GM12892 (cell line): Measurements from ENCODE around the gene RGS10. TPM values are rescaled to one million over a fixed set of nuclear protein-coding genes. Genes with fewer than 3 reads are reported as not detected.
"Not testable (repeated sequence)": the region's sequence is repeated elsewhere in the genome, so short reads cannot be mapped to it uniquely, and the experiment has no call there.

ENCODE experiments used
- DNase-seq: peaks from one replicate; pipeline ENCODE4 v3.0.0; 2011; ENCODE audit not compliant: insufficient read length
- FAIRE-seq: peaks from 2 replicates; lab custom pipeline; 2011; peaks lifted over from hg19 to GRCh38; lab: Jason Lieb, UNC
- POLR2A ChIP-seq: IDR thresholded peaks from 2 replicates; pipeline ENCODE4 v1.6.1; 2011; ENCODE audit warnings: low read depth, low read length, control low read depth
- POLR2AphosphoS5 ChIP-seq: IDR thresholded peaks from 2 replicates; pipeline ENCODE4 v1.6.1; 2011; ENCODE audit warnings: low read depth, low read length, control low read depth
- TAF1 ChIP-seq: IDR thresholded peaks from 2 replicates; pipeline ENCODE4 v1.6.1; 2011; ENCODE audit warnings: low read depth, mild to moderate bottlenecking, control low read depth, low read length, borderline replicate concordance
- polyA plus RNA-seq: library from polyadenylated mRNA; unstranded; fragments of >200 nt; gene quantifications from one replicate; pipeline ENCODE4 v1.2.1, GENCODE V29; 2012; ENCODE audit warnings: missing spikeins, inconsistent platforms; ENCODE audit not compliant: missing spikeins

Gene RGS10, protein sequence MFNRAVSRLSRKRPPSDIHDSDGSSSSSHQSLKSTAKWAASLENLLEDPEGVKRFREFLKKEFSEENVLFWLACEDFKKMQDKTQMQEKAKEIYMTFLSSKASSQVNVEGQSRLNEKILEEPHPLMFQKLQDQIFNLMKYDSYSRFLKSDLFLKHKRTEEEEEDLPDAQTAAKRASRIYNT
- 313 TPM for polyA plus RNA-seq

- peak; percentile 75 for TF ChIP-seq POLR2A
- TF ChIP-seq TAF1, result no peak
- TF ChIP-seq POLR2AphosphoS5, result no peak; the same call in 1 of the 2 replicates
- FAIRE-seq (peak; percentile 90), DNase-seq (peak; percentile 77)
These were observed at the start of gene RGS10 for GRCh38 chr10:119542357-119542987. TSS of gene RGS10 (minus strand) at chr10:119542719. CDS start at chr10:119542638, 81 bp downstream.

DNA sequence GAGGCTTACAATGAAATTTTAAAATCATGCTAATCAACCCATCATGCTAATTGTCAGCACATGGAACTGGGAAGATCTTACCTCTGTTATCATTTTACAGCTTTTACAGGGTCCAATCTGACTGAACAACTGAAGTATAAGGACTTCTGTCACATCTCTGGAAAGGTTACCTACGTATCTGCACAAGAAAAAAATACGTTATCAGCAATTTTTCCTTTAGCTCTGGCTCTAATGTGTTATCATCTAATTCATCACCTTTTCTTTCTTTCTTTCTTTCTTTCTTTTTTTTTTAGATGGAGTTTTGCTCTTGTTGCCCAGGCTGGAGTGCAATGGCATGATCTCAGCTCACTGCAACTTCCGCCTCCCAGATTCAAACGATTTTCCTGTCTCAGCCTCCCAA is 45.6 kb upstream of the RGS10 start:
- DNase-seq, result no peak
- FAIRE-seq, result peak; percentile 21
- TF ChIP-seq TAF1 (no peak), POLR2A (no peak), POLR2AphosphoS5 (no peak)

GRCh38 chr10:119578355-119578754 is 35.8 kb upstream of the RGS10 start:
- no peak for FAIRE-seq
- no peak for TF ChIP-seq POLR2A
- no peak for TF ChIP-seq TAF1
- no peak for TF ChIP-seq POLR2AphosphoS5
- no peak for DNase-seq

DNA sequence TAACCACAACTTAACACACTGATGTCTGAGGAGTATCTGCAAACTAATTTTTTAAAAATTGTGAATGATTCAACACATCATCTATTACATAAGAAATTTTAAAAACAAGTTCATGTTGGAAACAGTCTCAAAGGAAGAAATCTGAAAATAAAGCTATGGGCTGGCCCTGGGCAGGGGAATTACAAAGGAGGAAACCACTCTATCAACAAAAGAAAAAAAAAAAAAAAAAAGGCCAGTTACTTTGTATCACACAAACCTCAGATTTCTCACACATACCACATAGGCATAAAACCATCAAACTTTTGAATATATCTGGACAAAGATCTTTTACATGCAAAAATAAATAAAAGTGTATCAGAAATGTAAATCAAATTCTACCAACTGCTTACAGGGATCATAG is 33.5 kb upstream of the RGS10 start:
- FAIRE-seq, result no peak
- no peak for TF ChIP-seq POLR2AphosphoS5

DNA sequence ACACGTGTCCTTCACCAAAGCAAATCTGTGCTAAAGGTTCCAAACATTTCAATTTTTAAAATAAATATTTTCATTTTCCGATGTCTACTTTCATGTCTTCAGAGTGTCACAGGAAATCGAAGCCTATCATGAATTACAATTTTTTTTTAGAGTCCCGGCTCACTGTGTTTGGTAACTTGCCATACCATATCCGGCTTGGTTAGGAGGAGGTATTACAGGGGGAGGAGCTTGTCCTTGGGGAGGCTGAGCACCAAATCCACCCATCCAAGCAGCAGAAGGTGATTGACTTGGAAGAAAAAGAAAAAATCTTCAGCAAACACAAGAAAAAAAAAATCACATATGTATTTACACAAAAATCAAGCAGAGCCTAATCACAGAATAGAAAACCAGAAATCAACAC is 33.0 kb upstream of the RGS10 start:
- no peak for DNase-seq
- TF ChIP-seq TAF1, result no peak
- FAIRE-seq, result no peak

More for the DNA sequence above, 33.5 kb upstream of the RGS10 start:
- no peak for DNase-seq

DNA sequence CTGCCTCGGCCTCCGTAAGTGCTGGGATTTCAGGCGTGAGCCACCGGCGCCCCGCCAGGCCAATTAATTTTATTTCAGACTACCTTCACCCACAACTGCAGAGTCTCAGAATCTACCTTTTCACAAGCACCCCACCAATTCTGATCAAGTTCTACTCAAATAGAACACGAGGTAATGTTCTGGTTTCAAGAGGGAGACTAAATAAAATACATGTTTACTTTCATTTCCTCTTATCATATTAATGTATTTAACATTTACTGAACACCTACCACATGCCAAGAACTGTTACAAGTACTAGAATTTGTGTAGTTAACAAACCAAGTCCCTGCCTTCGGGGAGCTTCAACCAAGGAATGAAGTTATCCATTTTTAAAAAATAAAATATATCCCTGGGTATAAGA is 25.5 kb upstream of the RGS10 start:
- DNase-seq (no peak), FAIRE-seq (peak; percentile 46)
- TF ChIP-seq POLR2AphosphoS5 (no peak), POLR2A (no peak), TAF1 (no peak)

DNA sequence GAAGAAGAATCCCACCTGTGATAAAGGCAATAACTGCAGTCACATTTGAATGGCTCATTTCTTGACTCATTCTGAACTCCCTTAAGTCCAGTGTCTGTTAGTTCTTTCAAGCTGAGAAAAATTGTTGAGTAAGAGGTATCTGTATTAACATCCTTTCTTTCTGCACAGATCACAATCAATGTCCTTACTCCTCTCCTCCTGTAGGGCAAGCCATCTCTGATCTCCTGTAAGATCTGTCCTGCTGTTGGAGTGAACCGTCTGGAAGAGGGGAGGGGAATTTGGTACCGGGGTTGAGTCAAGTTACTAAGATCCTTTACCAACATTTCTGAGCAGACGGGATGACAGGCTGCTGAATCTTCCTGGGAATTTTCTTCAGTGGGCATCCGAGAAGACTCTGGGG is 19.6 kb upstream of the RGS10 start:
- FAIRE-seq, result no peak
- no peak for TF ChIP-seq TAF1
- TF ChIP-seq POLR2AphosphoS5, result no peak
- no peak for TF ChIP-seq POLR2A
- no peak for DNase-seq

- not testable (repeated sequence) for DNase-seq, FAIRE-seq
These were observed 17.0 kb upstream of the RGS10 start for GRCh38 chr10:119559511-119559910.

DNA sequence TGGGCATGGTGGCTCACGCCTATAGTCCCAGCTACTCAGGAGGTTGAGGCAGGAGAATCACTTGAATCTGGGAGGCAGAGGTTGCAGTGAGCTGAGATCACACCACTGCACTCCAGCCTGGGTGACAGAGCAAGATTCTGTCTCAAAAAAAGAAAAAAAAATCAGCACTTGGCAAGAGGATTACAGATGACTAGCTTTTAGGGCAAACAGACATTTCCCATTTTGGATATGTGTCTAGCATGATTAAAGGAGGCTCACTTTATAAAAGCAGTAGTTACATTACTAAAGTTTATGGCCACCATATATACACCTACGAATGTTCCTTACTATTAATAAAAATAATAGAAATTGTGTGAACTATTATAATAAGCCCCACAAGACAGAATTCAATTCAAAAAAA is 13.6 kb upstream of the RGS10 start:
- not testable (repeated sequence) for FAIRE-seq, DNase-seq

- FAIRE-seq (no peak), DNase-seq (no peak)
- TF ChIP-seq POLR2AphosphoS5 (no peak), POLR2A (no peak), TAF1 (no peak)
These were observed 12.8 kb upstream of the RGS10 start for GRCh38 chr10:119555178-119555784.

GRCh38 chr10:119550827-119551226 is 8.3 kb upstream of the RGS10 start:
- no peak for TF ChIP-seq TAF1
- no peak for TF ChIP-seq POLR2A
- no peak for TF ChIP-seq POLR2AphosphoS5
- FAIRE-seq (no peak), DNase-seq (no peak)

DNA sequence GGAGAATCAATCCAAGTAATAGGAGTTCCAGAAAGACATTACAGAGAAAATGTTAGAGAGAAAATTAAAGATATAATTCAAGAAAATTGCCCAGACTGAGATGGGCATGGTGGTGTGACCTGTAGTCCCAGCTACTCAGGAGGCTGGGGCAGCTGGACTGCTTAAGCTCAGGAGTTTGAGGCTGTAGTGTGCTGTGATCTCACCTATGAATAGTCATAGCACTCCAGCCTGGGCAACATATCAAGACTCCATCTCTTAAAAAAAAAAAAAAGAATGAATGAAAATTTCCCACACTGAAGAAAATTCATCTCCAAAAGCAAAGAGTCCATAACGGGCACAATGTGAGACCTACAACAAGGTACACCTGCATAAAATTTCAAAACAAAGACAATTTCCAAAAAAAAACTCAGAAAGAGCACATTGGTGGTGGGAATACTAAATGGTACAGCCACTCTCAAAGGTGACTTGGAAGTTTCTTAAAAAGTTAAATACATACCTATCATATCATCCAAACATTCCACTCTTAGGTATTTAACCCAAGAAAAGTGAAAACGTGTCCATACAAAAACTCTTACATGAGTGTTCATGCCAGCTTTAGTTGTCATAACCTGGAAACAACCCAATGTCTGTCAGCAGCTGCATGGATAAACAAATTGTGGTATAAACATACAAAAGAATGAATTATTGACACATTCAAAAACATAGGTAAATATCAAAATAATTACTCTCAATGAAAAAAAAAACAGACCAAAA is 6.9 kb upstream of the RGS10 start:
- DNase-seq (no peak), FAIRE-seq (no peak)
- TF ChIP-seq POLR2A (no peak), TAF1 (no peak), POLR2AphosphoS5 (no peak)
